ENCODE measurements around the gene ADCY4.
A peak's percentile ranks its signal among the peaks of the same experiment; 100 is the strongest.

The ADCY4 gene

GRCh38 chr14:24271834-24272263, 63.0 kb downstream of the ADCY4 start:
- no peak for TF ChIP-seq PAX5 (IDR thresholded peaks at IDR 0.05; ENCODE audit: insufficient read depth, low read length, severe bottlenecking)
- no peak for TF ChIP-seq SPI1 (IDR thresholded peaks at IDR 0.05; ENCODE audit: low read depth, low read length)
- TF ChIP-seq POLR2A (IDR thresholded peaks at IDR 0.05; ENCODE audit: low read depth, low read length): no peak
- no peak for TF ChIP-seq TAF1 (IDR thresholded peaks at IDR 0.05; ENCODE audit: low read depth, low read length)
- no peak for TF ChIP-seq POU2F2 (IDR thresholded peaks at IDR 0.05; ENCODE audit: low read depth, low read length)
- no peak for TF ChIP-seq POLR2AphosphoS5 (IDR thresholded peaks at IDR 0.05; ENCODE audit: low read depth, low read length)
- FAIRE-seq (no peak), DNase-seq (ENCODE audit: insufficient read length, low spot score) (no peak)

GRCh38 chr14:24271134-24271833, 63.6 kb downstream of the ADCY4 start, which contains the start of gene RABGGTA:
Gene RABGGTA (minus strand): TSS chr14:24271597. CDS start chr14:24271115, 482 bp downstream.
- FAIRE-seq: peak; percentile 95
- peak; percentile 97 for DNase-seq (ENCODE audit: insufficient read length, low spot score)
- TF ChIP-seq SPI1 (IDR thresholded peaks at IDR 0.05; ENCODE audit: low read depth, low read length) (no peak), POU2F2 (IDR thresholded peaks at IDR 0.05; ENCODE audit: low read depth, low read length) (0 out of 2 replicates have a peak, but pooled peaks have one; percentile 22), PAX5 (IDR thresholded peaks at IDR 0.05; ENCODE audit: insufficient read depth, low read length, severe bottlenecking) (peak; percentile 33), TAF1 (IDR thresholded peaks at IDR 0.05; ENCODE audit: low read depth, low read length) (no peak; the same call in 1 of the 2 replicates), POLR2AphosphoS5 (IDR thresholded peaks at IDR 0.05; ENCODE audit: low read depth, low read length) (no peak), POLR2A (IDR thresholded peaks at IDR 0.05; ENCODE audit: low read depth, low read length) (peak; percentile 79; the same call in 1 of the 2 replicates)

DNA sequence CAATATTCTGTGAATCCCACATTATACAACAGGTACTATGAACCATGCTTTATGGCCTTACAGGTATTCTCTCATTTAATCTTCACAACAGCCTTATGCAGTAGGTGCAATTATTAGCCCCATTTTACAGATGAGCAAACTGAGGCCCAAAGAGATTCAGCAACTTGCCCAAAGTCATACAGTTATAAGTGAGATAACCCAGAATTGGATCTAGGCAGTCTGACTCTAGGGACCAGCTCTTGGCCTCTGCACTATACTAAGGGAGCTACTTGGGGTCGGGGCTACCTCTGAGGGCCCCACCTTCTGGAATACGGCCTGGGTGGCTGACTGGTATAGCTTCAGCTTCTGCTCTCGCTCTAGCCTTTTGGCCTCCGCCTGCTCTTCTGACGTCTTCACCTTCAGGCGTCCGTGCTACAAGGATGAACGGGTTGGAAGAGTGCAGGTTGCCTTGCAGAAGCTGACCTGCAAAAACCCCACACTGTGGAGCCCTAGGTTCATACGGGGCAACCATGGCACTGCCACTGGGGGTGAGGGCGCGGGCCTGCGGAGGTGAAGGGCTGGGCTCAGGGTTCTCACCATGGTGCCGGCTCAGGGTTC, 64.2 kb downstream of the ADCY4 start:
- FAIRE-seq: no peak
- no peak for DNase-seq (ENCODE audit: insufficient read length, low spot score)
- TF ChIP-seq POLR2AphosphoS5 (IDR thresholded peaks at IDR 0.05; ENCODE audit: low read depth, low read length) (no peak), SPI1 (IDR thresholded peaks at IDR 0.05; ENCODE audit: low read depth, low read length) (no peak), POLR2A (IDR thresholded peaks at IDR 0.05; ENCODE audit: low read depth, low read length) (no peak), PAX5 (IDR thresholded peaks at IDR 0.05; ENCODE audit: insufficient read depth, low read length, severe bottlenecking) (no peak), POU2F2 (IDR thresholded peaks at IDR 0.05; ENCODE audit: low read depth, low read length) (no peak), TAF1 (IDR thresholded peaks at IDR 0.05; ENCODE audit: low read depth, low read length) (no peak)

DNA sequence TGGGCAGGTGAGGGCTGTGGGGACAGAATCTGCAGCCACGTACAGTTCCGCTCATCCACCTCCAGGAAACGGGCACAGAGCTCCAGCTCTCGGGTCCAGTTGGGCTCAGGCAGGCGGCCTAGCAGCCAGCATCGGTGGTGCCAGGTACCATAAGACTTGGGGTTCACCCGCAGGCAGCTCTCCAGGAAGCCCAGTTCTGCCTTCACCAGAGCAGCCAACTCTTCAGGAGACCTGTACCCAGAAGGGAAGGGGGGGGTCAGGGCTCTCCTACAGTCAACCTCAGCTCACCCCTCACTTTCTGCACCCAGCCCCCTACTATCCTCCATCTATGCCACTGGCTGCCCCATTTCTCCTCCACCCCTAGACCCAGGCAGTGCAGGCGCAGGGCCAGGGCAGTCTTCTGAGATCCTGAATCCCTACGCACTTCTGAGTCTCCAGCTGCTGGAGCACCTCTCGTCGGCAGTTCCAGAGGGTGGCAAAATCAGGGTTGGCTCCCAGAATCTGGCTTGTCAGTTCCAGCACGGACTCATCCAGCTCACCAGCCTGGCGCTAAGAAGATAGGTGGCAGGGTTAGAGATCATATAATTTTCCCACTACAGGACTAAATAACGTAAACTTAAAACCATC, 64.8 kb downstream of the ADCY4 start:
- FAIRE-seq (no peak), DNase-seq (ENCODE audit: insufficient read length, low spot score) (no peak)
- no peak for TF ChIP-seq PAX5 (IDR thresholded peaks at IDR 0.05; ENCODE audit: insufficient read depth, low read length, severe bottlenecking)
- no peak for TF ChIP-seq POU2F2 (IDR thresholded peaks at IDR 0.05; ENCODE audit: low read depth, low read length)
- no peak for TF ChIP-seq POLR2AphosphoS5 (IDR thresholded peaks at IDR 0.05; ENCODE audit: low read depth, low read length)
- no peak for TF ChIP-seq TAF1 (IDR thresholded peaks at IDR 0.05; ENCODE audit: low read depth, low read length)
- no peak for TF ChIP-seq SPI1 (IDR thresholded peaks at IDR 0.05; ENCODE audit: low read depth, low read length)
- TF ChIP-seq POLR2A (IDR thresholded peaks at IDR 0.05; ENCODE audit: low read depth, low read length): no peak

- FAIRE-seq: no peak
- no peak for DNase-seq (ENCODE audit: insufficient read length, low spot score)
- TF ChIP-seq POU2F2 (IDR thresholded peaks at IDR 0.05; ENCODE audit: low read depth, low read length) (no peak), POLR2A (IDR thresholded peaks at IDR 0.05; ENCODE audit: low read depth, low read length) (no peak), SPI1 (IDR thresholded peaks at IDR 0.05; ENCODE audit: low read depth, low read length) (no peak), PAX5 (IDR thresholded peaks at IDR 0.05; ENCODE audit: insufficient read depth, low read length, severe bottlenecking) (no peak), TAF1 (IDR thresholded peaks at IDR 0.05; ENCODE audit: low read depth, low read length) (no peak), POLR2AphosphoS5 (IDR thresholded peaks at IDR 0.05; ENCODE audit: low read depth, low read length) (no peak)
Measured at GRCh38 chr14:24269368-24269767, 65.5 kb downstream of the ADCY4 start.

All from GM12891 (cell line).